Hepatocyte (in vitro differentiated cells): ENCODE data around the gene PAFAH1B1. TPM values are rescaled to one million over a fixed set of nuclear protein-coding genes. Genes with fewer than 3 reads are reported as not detected.

Experiments used
- DNase-seq: peaks from one replicate; pipeline ENCODE4 v3.0.0-alpha.2; 2016; ENCODE audit warnings: low spot score
- H2AFZ ChIP-seq: fragments of 200-600 bp; sonication (generic); 2 replicates; pipeline ENCODE4 v1.6.0; 2016; ENCODE audit warnings: antibody characterized with exemption, mild to moderate bottlenecking
- H3K27ac ChIP-seq: fragments of 200-600 bp; sonication (generic); 2 replicates; pipeline ENCODE4 v1.5.1; 2016; ENCODE audit warnings: mild to moderate bottlenecking
- H3K27me3 ChIP-seq: fragments of 200-600 bp; sonication (generic); 2 replicates; pipeline ENCODE4 v1.6.1; 2016
- H3K36me3 ChIP-seq: fragments of 200-600 bp; sonication (generic); replicated peaks from 2 replicates; pipeline ENCODE4 v1.5.1; 2016; ENCODE audit warnings: low read depth; ENCODE audit not compliant: insufficient read depth
- H3K4me1 ChIP-seq: fragments of 200-600 bp; sonication (generic); 2 replicates; pipeline ENCODE4 v1.5.1; 2016; ENCODE audit warnings: mild to moderate bottlenecking, moderate library complexity; ENCODE audit not compliant: insufficient read depth
- H3K4me2 ChIP-seq: fragments of 200-600 bp; sonication (generic); 2 replicates; pipeline ENCODE4 v1.6.0; 2016
- H3K4me3 ChIP-seq: fragments of 200-600 bp; sonication (generic); 2 replicates; pipeline ENCODE4 v1.5.1; 2016; ENCODE audit warnings: mild to moderate bottlenecking
- H3K79me2 ChIP-seq: fragments of 200-600 bp; sonication (generic); 2 replicates; pipeline ENCODE4 v1.6.0; 2017; ENCODE audit warnings: mild to moderate bottlenecking
- H3K9me2 ChIP-seq: fragments of 200-600 bp; sonication (generic); replicated peaks from 2 replicates; pipeline ENCODE4 v1.6.0; 2017; ENCODE audit warnings: mild to moderate bottlenecking; ENCODE audit not compliant: insufficient read depth
- H3K9me3 ChIP-seq: fragments of 200-600 bp; sonication (generic); 2 replicates; pipeline ENCODE4 v1.5.1; 2016; ENCODE audit warnings: low read depth, mild to moderate bottlenecking
- H4K20me1 ChIP-seq: fragments of 200-600 bp; sonication (generic); 2 replicates; pipeline ENCODE4 v1.6.0; 2016; ENCODE audit warnings: mild to moderate bottlenecking; ENCODE audit not compliant: insufficient read depth, poor library complexity, severe bottlenecking
- EZH2 ChIP-seq: fragments of 200-600 bp; sonication (generic); IDR thresholded peaks from 2 replicates; pipeline ENCODE4 v1.6.1; 2016; ENCODE audit warnings: antibody characterized with exemption, mild to moderate bottlenecking, borderline replicate concordance
- EZH2phosphoT487 ChIP-seq: fragments of 200-600 bp; sonication (generic); IDR thresholded peaks from one replicate; pipeline ENCODE4 v1.6.1; 2018; ENCODE audit warnings: antibody characterized with exemption, mild to moderate bottlenecking, low read depth, moderate library complexity; ENCODE audit not compliant: unreplicated experiment, severe bottlenecking
- WGBS: methylation state at CpG from one replicate; pipeline ENCODE4 v1.1.6; 2016; ENCODE audit warnings: low lambda C conversion rate; ENCODE audit errors: missing lambda C conversion rate; 5-methylcytosine and 5-hydroxymethylcytosine counted together
- polyA plus RNA-seq: library from polyadenylated mRNA; unstranded; fragments of >200 nt; fragmentation: Nextera tagmentation; extraction: Ambion mirVana; gene quantifications from 2 replicates; pipeline ENCODE4 v1.2.1, GENCODE V29; 2016
- total RNA-seq: library from RNA; depleted of rRNA; stranded (reverse); fragments of >200 nt; gene quantifications from 2 replicates; pipeline ENCODE4 v1.2.3, GENCODE V29; 2014
- TF ChIP-seq, protein P1 (sequence below): fragments of 200-600 bp; sonication (generic); IDR thresholded peaks from 2 replicates; pipeline ENCODE4 v1.5.1; 2016; ENCODE audit warnings: antibody characterized with exemption, mild to moderate bottlenecking; ENCODE audit not compliant: poor library complexity

The PAFAH1B1 gene
- total and polyA plus RNA-seq, 2 experiments from 2014 or later = 37.5 to 91.8 TPM

DNA sequence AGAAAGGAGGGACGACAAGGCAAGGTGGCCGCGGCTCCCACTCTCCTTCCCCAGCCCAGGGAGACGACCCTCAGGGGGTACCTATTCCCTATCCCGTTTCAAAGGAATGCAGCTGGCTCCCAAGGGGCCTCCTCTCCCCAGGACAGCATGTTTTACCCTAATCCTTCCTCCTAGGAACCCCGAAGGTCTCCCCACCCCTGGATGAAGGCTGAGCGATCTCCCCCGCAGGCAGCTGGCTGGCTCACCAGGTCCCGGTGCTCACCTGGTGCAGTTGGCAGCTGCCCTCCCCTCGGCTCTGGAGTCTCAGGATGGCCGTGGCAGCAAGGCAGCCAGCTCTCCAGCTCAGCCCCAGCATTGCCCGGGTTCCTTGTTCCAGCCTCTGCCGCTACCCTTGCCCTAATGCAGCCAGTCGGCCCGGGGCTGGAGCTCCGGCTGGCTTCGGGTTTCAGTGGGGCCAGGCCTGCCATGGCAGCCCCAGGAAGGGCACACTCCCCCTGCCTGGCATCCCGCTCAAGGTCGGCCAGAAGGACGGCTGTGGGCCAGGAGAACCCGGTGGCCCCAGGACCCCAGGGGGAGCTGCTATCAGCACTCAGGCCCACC is 113.6 kb downstream of the PAFAH1B1 start:
- Histone ChIP-seq H3K4me1 (peaks cover 37% of the 10 kb centered on the region), H3K4me3 (no peak overlapping the region), H3K27me3 (no peaks in the 10 kb centered on the region), H4K20me1 (peaks cover 51% of the 10 kb centered on the region), H3K9me3 (no peaks in the 10 kb centered on the region), H2AFZ (no peak overlapping the region), H3K4me2 (no peak overlapping the region), H3K79me2 (peaks cover 65% of the 10 kb centered on the region), H3K36me3 (no peaks in the 10 kb centered on the region), H3K27ac (no peak overlapping the region), H3K9me2 (no peaks in the 10 kb centered on the region)
- WGBS = 92% methylated on average over 21 of the region's 21 CpGs
- TF ChIP-seq EZH2 (no peak), EZH2phosphoT487 (no peak)
- TF ChIP-seq, protein P1, sequence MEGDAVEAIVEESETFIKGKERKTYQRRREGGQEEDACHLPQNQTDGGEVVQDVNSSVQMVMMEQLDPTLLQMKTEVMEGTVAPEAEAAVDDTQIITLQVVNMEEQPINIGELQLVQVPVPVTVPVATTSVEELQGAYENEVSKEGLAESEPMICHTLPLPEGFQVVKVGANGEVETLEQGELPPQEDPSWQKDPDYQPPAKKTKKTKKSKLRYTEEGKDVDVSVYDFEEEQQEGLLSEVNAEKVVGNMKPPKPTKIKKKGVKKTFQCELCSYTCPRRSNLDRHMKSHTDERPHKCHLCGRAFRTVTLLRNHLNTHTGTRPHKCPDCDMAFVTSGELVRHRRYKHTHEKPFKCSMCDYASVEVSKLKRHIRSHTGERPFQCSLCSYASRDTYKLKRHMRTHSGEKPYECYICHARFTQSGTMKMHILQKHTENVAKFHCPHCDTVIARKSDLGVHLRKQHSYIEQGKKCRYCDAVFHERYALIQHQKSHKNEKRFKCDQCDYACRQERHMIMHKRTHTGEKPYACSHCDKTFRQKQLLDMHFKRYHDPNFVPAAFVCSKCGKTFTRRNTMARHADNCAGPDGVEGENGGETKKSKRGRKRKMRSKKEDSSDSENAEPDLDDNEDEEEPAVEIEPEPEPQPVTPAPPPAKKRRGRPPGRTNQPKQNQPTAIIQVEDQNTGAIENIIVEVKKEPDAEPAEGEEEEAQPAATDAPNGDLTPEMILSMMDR = no peak
- DNase-seq = no peak

DNA sequence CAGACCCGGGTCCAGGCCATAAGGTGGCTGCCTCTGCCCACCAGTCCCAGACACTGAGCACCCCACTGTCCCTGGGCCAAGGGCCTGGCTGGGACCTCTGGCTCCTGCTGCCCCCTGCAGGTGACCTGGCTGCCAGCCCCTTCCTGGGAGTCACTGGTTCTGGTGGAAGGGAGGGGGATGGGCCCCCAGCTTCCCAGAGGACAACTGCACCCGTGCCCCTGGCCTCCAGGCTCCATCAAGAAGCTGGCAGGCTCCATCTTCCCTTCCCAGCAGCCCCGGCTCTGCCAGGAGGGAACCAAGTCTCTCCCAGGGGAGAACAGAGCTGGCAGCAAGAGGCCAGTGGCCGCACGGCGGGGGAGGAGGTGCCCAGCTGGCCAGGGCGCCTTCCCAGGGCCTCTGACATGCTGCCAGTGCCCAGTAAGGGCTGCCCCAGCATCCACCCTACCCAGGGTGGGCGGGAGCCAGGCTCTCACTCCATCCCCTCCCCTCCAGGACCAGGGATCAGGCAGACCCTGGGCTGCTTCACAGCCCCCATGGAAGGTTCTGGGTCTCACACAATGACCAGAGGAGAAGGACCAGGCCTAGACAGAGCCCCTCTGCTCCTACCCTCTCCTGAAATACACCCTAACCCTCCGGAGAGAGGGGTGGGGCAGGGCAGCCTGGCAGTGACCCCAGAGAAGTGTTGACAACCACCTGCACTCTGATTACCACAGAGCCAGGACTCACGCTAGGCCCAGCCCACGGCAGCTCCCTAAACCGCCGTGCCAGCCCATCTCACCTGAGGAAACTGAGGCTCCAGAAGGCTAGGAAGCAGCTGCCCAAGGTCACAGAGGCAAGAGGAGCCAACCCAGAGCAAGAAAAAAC is 114.5 kb downstream of the PAFAH1B1 start:
- Histone ChIP-seq H3K4me3 (no peak overlapping the region), H3K9me2 (no peaks in the 10 kb centered on the region), H2AFZ (no peak overlapping the region), H3K36me3 (no peaks in the 10 kb centered on the region), H3K4me1 (peaks cover 42% of the 10 kb centered on the region), H3K4me2 (peak overlapping the region; percentile 96), H4K20me1 (peaks cover 51% of the 10 kb centered on the region), H3K79me2 (peaks cover 65% of the 10 kb centered on the region), H3K9me3 (no peaks in the 10 kb centered on the region), H3K27me3 (no peaks in the 10 kb centered on the region), H3K27ac (no peak overlapping the region)
- WGBS = 86% methylated on average over 13 of the region's 13 CpGs
- TF ChIP-seq EZH2phosphoT487 = no peak
- TF ChIP-seq, protein P1 = peak; percentile 31
- peak; percentile 55 for DNase-seq

DNA sequence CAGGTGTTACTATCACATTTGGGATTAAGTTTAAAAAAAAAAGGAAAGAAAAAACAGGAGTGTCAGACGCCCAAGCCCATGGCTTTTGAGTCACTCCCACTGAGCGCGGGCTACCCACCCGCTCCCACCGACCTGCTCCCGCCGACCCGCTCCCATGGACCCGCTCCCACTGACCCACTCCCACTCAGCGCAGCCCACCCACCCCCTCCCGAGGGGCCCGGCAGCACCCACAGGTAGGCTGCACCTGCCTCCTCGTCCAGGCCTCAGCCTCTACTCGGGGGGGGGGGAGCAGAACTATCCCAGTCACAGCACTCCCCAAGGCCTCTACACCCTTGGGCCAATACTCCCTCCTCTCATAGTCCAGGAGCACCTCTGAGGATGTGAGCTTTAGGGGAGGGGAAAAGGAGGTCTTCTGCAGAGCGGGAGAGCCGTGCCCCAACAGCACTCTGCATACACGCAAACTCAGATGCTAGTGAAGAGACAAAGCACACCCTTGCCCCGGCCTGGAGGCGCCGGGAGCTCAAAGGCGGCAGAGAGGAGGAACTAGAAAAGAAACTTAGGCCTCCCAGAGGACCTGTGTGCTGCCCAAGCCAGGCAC is 115.2 kb downstream of the PAFAH1B1 start:
- Histone ChIP-seq H3K9me3 (no peaks in the 10 kb centered on the region), H3K9me2 (no peaks in the 10 kb centered on the region)
- DNase-seq = no peak

More for the DNA sequence above, 115.2 kb downstream of the PAFAH1B1 start:
- H3K79me2 ChIP-seq = peaks cover 65% of the 10 kb centered on the region
- H3K4me2 ChIP-seq = peak overlapping the region; percentile 96
- H3K4me1 ChIP-seq = peaks cover 42% of the 10 kb centered on the region
- H4K20me1 ChIP-seq = peaks cover 51% of the 10 kb centered on the region
- H3K27me3 ChIP-seq = no peaks in the 10 kb centered on the region
- TF ChIP-seq EZH2phosphoT487 (no peak), EZH2 (no peak)
- TF ChIP-seq, protein P1 = no peak
- H2AFZ ChIP-seq = no peak overlapping the region
- H3K4me3 ChIP-seq = no peak overlapping the region
- H3K27ac ChIP-seq = peak overlapping the region; percentile 55
- 93% methylated on average over 17 of the region's 21 CpGs for whole genome bisulfite sequencing
- no peaks in the 10 kb centered on the region for H3K36me3 ChIP-seq
